Articular chondrocyte of knee joint (primary cell): ENCODE measurements around the gene TLR9. TPM values are rescaled to one million over a fixed set of nuclear protein-coding genes. Genes with fewer than 3 reads are reported as not detected.

Experiments
- small RNA-seq: library from RNA; depleted of rRNA; stranded (forward); fragments of <200 nt; gene quantifications from one replicate; pipeline ENCODE3, GENCODE V24; 2012
- total RNA-seq: library from RNA; depleted of rRNA; stranded (reverse); fragments of >200 nt; gene quantifications from 2 replicates; pipeline ENCODE4 v1.2.3, GENCODE V29; 2012

The TLR9 gene, protein sequence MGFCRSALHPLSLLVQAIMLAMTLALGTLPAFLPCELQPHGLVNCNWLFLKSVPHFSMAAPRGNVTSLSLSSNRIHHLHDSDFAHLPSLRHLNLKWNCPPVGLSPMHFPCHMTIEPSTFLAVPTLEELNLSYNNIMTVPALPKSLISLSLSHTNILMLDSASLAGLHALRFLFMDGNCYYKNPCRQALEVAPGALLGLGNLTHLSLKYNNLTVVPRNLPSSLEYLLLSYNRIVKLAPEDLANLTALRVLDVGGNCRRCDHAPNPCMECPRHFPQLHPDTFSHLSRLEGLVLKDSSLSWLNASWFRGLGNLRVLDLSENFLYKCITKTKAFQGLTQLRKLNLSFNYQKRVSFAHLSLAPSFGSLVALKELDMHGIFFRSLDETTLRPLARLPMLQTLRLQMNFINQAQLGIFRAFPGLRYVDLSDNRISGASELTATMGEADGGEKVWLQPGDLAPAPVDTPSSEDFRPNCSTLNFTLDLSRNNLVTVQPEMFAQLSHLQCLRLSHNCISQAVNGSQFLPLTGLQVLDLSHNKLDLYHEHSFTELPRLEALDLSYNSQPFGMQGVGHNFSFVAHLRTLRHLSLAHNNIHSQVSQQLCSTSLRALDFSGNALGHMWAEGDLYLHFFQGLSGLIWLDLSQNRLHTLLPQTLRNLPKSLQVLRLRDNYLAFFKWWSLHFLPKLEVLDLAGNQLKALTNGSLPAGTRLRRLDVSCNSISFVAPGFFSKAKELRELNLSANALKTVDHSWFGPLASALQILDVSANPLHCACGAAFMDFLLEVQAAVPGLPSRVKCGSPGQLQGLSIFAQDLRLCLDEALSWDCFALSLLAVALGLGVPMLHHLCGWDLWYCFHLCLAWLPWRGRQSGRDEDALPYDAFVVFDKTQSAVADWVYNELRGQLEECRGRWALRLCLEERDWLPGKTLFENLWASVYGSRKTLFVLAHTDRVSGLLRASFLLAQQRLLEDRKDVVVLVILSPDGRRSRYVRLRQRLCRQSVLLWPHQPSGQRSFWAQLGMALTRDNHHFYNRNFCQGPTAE
- total RNA-seq = 0.13 TPM in 1 of 2 replicates, not detected in the other

DNA sequence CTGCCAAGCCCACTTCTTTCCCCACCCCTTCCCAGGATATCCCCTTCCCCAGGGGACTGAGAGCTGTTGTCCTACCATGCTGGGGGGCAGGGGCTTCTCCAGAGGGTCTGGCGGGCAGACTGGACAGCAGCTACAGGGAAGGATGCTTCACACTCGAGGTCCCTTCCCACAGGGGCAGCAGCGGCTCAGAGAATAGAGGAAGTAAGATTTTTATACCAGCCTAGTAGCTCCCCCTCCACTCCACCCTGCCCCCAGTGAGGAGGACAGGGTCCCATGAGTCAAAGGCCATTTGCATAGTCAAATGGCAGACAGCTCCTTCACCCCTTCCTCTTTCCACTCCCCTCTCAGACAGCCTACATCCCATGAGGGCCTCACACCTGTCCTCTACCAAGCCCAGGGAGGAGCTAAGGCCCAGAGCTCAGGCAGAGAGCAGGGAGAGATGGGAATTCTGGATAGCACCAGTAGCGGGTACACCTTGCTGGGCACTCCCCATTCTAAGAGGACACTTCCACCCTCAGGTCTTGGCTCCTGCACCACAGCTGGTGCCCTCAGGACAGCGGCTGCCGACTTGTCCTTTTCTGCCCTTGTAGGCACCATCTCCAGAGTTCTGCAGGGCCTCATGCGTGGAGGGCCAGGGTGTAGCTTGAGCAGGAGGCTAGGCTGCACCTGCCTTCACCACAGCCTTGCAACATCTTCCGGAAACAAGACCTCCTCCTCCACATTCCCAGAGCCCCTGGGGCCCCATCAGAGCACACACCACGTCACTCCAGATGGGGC, at the start of gene TLR9:
Gene TLR9 (minus strand): TSS at position 194 of the 777 bp plus-strand sequence. CDS start 116 bp downstream, at position 78.

DNA sequence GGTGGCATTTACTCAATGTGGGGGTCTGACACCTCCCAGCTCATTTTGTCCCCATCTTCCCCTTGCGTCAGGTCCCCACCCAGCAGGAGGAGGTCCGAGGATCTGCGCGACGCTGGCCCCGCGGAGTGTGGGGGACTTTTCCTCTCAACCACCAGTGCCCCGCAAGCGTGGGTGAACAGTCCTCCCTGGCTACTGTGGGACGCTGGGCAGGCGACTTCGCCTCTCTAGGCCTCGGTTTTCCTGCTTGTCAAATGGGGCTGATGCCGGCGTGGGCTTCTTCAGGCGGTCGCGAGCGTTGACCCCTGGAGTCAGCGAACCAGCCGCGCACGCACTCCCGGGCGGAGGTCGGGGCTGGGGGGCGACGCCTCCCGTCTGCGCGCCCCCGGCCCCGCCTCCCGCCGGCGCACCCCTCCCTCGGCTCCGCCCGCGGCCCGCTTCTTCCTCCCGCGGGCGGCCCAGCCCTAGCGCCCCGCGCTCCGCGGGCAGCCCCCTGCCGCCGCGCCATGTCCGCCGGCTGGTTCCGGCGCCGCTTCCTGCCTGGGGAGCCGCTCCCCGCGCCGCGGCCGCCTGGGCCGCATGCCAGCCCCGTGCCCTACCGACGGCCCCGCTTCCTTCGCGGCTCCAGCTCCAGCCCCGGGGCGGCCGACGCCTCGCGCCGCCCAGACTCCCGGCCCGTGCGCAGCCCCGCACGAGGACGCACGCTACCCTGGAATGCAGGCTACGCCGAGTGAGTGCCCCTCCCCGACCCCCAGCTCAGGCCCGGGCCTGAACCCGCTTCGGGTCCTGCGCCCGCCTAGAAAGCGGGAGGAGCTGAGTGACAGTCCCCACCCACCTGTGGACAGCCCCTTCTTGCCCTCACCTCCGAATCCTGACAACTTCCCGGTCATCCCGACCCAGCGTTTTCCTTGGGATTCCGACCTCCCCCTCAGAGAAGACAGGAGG, 20.1 kb upstream of the TLR9 start, which contains the start of gene PPM1M:
Gene PPM1M (plus strand): TSS at position 438 of the 942 bp plus-strand sequence. CDS start 66 bp downstream, at position 504.

DNA sequence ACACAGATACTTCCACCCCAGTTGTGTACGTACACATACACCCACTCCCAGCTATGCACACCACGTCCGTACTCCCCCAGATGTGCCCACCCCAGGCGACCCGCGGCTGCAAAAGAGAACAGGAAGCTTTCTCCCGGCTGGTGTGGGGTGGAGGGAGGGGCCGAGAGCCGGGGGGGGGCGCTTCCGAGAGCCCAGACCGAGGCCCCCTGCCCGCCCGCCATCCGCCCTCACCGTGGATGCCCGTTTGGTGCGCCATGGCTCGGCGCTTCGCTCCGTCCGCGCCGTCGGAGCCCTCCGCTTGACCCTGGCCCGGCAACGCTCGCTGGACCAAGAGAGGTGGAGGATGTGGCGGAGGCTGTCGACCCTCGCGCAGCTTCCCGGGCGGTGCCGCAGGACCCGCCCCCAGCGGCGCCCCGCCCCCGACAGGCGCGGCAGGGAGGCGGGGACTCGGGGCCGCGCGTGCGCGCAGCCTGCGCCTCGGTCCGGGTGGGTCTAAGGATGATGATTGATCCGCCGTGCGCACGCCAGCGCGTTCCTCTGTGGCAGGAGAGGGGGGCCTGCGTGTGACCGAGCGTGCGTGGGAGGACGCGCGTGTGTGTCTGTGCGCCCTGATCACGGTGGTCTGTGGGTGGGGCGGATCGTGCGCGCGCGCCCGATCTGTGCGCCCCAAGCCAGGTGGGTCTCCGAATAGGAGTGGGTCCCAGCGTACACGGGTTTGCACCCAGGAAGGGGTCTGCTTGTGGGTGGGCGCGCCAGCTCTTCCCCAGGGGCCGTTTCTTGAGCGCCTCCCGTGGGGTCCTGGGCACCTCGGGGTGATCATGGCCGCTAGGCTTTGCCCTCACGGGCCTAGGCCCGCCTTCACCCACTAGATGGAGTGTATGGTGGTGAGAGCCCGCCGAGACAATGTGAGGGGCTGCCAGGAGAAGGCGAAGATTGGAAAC, 13.6 kb upstream of the TLR9 start, which contains the start of gene TWF2:
Gene TWF2 (minus strand): TSS at position 398 of the 941 bp plus-strand sequence. CDS start 142 bp downstream, at position 256.

DNA sequence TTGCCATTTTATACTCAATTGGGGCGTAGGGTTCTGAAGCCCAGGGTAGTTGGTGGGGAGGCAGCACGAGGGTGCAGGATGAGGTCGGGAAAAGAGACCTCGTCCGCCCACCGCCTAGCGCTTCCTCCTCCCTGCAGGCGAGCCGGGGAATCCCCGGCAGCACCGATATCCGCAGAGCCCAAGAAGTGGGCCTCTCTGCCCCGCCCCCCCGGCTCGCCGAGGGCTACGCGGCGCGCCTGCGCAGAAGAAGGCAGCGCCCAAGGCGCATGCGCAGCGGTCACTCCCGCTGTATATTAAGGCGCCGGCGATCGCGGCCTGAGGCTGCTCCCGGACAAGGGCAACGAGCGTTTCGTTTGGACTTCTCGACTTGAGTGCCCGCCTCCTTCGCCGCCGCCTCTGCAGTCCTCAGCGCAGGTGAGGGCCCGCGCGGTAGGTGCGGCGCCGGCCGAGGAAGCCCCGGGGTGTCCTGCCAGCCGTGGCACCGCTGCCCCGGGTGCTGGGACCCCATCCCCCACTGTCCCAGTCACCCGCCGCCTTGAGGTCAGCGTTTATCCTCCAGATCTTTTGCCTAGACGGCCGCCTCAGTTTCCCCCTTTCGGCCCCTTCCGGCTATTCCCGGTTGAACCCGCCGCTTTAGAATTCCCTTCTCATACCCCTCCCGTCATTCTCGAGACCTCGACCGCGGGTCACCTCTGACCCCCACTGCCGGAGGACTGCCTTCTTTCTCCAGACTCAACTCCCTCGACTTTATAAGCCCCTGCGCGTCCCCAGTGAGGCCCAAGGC, 27.4 kb downstream of the TLR9 start, which contains the start of gene ALAS1:
Gene ALAS1 (plus strand): TSS at position 319 of the 784 bp plus-strand sequence. CDS start 1,082 bp downstream, outside the sequence.

Small RNA genes within 50 kb of the gene (small RNA-seq; reads per million reads assigned to genes)
- gene MIRLET7G = 1,503 reads per million, percentile 99 among the genes with 10 or more reads in this experiment

Other genes with a start within 250 kb of the TLR9 start
- 21.2 and 28.9 TPM in 2 replicates for gene ACY1, start 242.1 kb downstream of the TLR9 start, total RNA-seq
- 966 and 1,076 TPM in 2 replicates for gene RPL29, start 229.8 kb downstream of the TLR9 start, total RNA-seq
- gene DUSP7, start 169.1 kb downstream of the TLR9 start, total RNA-seq = 7.8 and 11.4 TPM in 2 replicates
- 4.4 and 5.7 TPM in 2 replicates for gene POC1A, start 71.2 kb downstream of the TLR9 start, total RNA-seq
- 30.6 and 31.9 TPM in 2 replicates for gene ALAS1, start 27.5 kb downstream of the TLR9 start, total RNA-seq
- gene TWF2, start 13.5 kb upstream of the TLR9 start, total RNA-seq = 69.3 and 81.7 TPM in 2 replicates
- 24.2 and 25.5 TPM in 2 replicates for gene PPM1M, start 20.1 kb upstream of the TLR9 start, total RNA-seq
- gene WDR82, start 53.0 kb upstream of the TLR9 start, total RNA-seq = 61.5 and 67.7 TPM in 2 replicates
- 9.7 and 12.5 TPM in 2 replicates for gene GLYCTK, start 62.2 kb upstream of the TLR9 start, total RNA-seq
- 6.5 and 8.1 TPM in 2 replicates for gene DNAH1, start 90.7 kb upstream of the TLR9 start, total RNA-seq
- 44.2 and 49.0 TPM in 2 replicates for gene BAP1, start 184.4 kb upstream of the TLR9 start, total RNA-seq
- 7.2 and 9.7 TPM in 2 replicates for gene PHF7, start 185.0 kb upstream of the TLR9 start, total RNA-seq
- gene SEMA3G, start 219.5 kb upstream of the TLR9 start, total RNA-seq = under 0.01 and 0.13 TPM in 2 replicates
- 1.7 and 3.3 TPM in 2 replicates for gene TNNC1, start 228.4 kb upstream of the TLR9 start, total RNA-seq
- gene NISCH, start 230.0 kb upstream of the TLR9 start, total RNA-seq = 70.3 and 75.3 TPM in 2 replicates